Omental fat pad (tissue), 4 donors: ENCODE measurements around the gene TFF2. TPM values are rescaled to one million over a fixed set of nuclear protein-coding genes. Genes with fewer than 3 reads are reported as not detected.
A peak's percentile ranks its signal among the peaks of the same experiment; 100 is the strongest.

Source experiments
- ATAC-seq: fragments of 150-250 bp; one replicate; pipeline ENCODE4 v1.9.1; 2016; ENCODE audit warnings: mild to moderate bottlenecking, moderate library complexity; ENCODE audit not compliant: low FRiP score
- DNase-seq: peaks from one replicate; pipeline ENCODE4 v3.0.0-alpha.2; 2019; ENCODE audit warnings: low spot score
- CTCF ChIP-seq, 3 donors: fragments of 450-650 bp; IDR thresholded peaks; one replicate each; pipeline ENCODE4 v1.5.1; 2016 to 2017; ENCODE audit warnings: antibody characterized with exemption in 3 of 3, mild to moderate bottlenecking in 3 of 3, moderate library complexity in 2 of 3
- total RNA-seq, 4 donors: library from RNA; depleted of rRNA; stranded (reverse); fragments of >200 nt; gene quantifications; one replicate each; pipeline ENCODE4 v1.1.0, GENCODE V29; 2016

Gene TFF2
- total RNA-seq, 4 donors from 2014 or later = not detected

DNA sequence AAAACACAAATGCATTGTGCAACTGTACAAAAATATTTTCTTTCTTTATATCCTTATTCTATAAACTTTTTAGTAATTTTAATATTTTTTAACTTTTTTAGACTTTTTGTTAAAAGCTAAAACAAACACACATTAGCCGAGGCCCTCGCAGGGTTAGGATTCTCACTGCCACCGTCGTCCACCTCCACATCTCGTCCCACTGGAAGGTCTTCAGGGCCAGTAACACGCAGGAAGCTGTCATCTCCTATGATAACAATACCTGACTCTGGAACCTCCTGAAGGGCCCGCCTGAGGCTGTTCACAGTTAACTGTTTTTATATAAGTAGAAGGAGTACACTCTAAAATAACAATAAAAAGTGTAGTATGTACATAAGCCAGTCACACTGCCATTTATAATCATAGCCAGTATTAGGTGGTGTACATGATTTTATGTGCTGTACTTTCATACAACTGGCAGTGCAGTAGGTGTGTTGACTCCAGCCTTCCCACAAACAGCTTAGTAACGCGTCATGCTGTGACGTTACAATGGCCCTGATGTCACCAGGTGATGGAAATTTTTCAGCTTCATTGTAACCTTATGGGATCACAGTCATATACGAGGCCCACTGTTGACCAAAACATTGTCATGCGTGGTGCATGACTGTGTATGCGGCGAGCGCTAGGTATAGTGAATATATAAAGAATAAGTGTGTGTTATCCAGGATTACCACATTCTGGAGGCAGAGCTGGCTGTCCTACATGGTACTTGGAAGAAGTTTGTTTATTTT is 8.8 kb downstream of the TFF2 start:
- TF ChIP-seq CTCF (IDR thresholded peaks at IDR 0.05) = no peak
- ATAC-seq (no peak), DNase-seq (no peak)

GRCh38 chr21:42340187-42341050 is 10.4 kb downstream of the TFF2 start:
- ATAC-seq = no peak
- DNase-seq = no peak
- TF ChIP-seq CTCF (IDR thresholded peaks at IDR 0.05) = no peak

GRCh38 chr21:42338729-42339715 is 11.8 kb downstream of the TFF2 start:
- ATAC-seq = no peak
- DNase-seq = no peak
- no peak for TF ChIP-seq CTCF (IDR thresholded peaks at IDR 0.05)

DNA sequence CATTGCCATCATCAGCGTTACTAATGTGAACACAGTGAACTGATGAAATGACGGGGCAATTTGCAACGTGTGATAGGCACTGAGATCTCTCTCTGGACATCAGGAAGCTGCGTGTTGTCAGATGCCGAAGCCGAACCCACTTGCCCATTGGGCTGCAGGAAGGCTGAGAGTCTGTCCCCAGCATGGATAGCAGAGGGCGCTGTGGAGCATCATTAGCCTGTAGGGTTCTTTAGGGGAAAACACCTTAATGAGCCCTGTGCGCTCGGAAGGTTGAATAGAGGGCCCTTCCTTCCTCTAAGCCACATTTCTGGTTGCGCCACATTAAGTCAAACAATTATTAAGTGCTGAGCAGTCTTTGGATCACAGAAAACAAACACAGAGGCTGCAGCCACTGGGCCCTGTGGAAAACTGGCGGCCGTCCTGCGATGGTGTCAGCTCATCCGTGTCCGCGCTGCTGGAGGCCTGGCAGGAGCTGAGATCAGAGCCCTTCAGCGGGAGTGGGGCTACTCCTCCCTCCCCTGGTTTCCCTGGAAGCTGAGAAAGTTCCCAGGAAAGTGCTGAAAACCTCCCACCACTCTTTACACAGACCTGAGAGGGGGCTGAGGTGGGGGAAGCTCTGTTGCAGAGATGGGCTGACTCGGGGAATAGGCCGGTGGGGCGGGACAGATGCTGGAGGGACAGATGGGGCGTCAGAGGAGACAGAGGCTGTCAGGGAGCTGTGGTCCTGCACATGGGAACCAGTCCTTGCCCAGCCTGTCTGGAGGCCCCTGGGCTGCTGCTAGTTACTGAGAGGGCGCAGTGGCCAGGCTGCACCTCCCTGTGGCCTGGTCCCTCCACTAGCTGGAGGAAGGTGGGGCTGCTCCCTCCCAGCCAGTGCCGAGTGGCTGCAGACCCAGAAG is 12.7 kb downstream of the TFF2 start:
- DNase-seq = peak; percentile 61
- peak; percentile 80 for ATAC-seq
- TF ChIP-seq CTCF (IDR thresholded peaks at IDR 0.05) = no peak

GRCh38 chr21:42337276-42337675 is 13.5 kb downstream of the TFF2 start:
- no peak for TF ChIP-seq CTCF (IDR thresholded peaks at IDR 0.05)
- no peak for DNase-seq
- ATAC-seq = no peak

- DNase-seq (no peak), ATAC-seq (no peak)
- TF ChIP-seq CTCF (IDR thresholded peaks at IDR 0.05) = no peak
These were observed 14.7 kb downstream of the TFF2 start for GRCh38 chr21:42336054-42336453.
